Measurements from ENCODE around the gene UTS2R. TPM values are rescaled to one million over a fixed set of nuclear protein-coding genes. Genes with fewer than 3 reads are reported as not detected.

UTS2R gene
- total RNA-seq, 1 experiment from 2014 or later = not detected

DNA sequence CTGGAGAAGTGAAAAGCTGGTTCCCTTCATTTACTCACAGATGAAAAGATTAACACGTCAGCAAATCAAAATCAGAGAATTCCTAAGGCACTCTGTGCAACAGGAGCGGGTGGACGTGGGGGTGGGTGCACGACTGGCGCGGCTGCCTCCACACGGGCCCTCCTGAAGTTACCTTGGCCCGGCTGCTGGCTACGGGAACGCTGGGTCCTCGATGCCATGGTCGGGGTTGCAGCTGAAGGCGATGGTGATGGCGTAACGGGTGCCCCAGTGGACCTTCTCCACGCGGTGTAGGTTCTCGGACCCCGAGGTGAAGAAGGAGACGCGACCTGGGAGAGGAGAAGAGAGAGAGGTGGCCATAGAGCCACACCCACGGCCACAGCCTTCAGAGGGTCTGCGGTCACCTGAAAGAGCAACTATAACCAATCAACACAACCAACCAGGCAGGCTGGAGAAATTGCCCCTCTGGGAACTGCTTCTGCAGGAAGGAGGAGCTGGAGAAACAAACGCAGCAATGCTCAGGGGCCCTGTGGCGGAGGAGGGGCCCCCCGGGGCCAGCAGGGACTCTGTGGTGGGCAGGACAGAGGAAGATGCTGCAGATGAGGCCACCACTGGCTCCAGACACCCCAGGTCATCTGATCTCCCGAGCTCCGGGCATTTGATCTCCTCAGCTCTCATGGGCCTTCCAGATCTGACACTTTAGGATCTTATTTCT, 20.8 kb downstream of the UTS2R start:
- DNase-seq (ENCODE audit: low read depth, low spot score) = no peak
- in situ Hi-C loops (cut with HindIII; ENCODE audit: low pct_unique_long_range_greater_than_20kb, low sequenced_read_pairs) = no loop called here

DNA sequence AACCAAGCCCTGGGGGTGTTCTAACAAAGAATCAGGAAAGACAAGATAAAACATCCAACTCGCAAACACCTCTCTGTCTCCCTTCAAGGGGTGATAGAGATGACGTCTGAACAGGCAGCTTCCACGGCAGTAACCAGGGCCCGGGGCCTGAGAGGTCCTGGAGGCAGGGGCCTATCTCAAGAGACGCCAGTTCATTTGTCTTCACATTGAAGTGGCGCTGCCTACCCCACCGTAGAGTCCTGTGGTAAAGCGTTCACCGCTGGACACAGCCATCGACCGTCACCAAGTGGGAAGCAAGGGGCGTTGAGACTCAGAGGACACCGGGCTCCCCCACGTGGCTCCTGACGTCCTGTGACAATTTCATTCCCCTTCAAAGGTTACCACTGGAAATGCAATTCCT, 21.4 kb downstream of the UTS2R start:
- DNase-seq (ENCODE audit: low read depth, low spot score) = no peak
- in situ Hi-C loops (cut with HindIII; ENCODE audit: low pct_unique_long_range_greater_than_20kb, low sequenced_read_pairs) = no loop called here

DNA sequence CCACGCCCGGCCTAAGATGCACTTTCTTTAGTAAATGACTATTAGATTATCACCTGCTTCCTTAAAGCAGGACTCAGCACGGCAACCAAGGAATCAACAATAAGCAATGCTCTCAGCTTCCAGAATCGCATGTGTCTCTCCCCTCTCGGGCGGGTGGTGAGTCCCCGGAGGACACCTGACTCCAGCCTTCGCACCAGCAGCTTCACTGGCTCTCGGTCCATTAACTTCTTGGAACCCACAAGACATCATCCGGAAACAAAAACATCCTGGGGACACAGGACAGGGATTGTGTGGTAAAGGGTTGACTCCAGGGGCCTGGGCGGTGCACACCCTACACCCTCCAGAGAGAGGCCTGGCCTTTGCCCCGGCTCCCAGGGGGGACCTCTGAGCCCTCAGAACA, 22.7 kb downstream of the UTS2R start:
- DNase-seq (ENCODE audit: low read depth, low spot score) = no peak
- in situ Hi-C loops (cut with HindIII; ENCODE audit: low pct_unique_long_range_greater_than_20kb, low sequenced_read_pairs) = no loop called here

DNA sequence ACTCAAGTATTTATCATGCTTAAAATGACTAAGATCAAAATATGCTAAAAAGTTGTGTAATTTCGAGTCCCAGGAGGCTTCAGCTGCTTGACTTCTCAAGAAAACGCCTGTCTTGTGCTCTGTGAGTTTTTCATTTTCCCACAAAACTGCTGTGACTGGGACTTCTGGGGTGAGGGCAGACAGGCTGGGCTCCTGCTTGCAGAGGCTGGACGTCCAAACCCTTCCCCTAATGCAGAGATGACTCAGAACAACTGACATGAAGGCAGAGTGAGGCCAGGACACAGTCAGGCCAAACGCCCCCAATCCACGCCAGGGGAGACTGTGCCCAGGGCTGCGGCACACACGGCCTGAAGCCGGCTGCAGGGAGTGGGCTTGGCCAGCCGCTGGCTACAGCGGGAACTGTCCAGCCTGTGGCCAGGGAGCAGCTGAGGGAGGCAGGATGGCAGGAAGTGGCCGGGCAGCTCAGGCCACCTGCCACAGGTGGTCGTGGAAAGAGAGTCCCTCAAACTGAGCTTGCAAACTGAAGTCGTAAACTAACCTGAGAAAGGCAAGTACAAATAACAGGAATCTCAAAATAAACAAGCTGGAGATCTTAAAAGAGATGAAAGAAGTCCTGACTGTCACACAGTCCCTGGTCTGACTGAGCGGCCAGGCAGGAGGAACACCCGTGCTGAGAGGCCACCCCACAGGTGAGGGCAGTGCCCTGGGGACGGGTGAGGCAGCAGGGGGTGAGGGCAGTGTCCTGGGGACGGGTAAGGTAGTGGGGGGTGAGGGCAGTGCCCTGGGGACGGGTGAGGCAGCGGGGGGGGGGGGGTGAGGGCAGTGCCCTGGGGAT, 25.3 kb downstream of the UTS2R start:
- in situ Hi-C loops (cut with HindIII; ENCODE audit: low pct_unique_long_range_greater_than_20kb, low sequenced_read_pairs) = no loop called here
- no peak for DNase-seq (ENCODE audit: low read depth, low spot score)

DNA sequence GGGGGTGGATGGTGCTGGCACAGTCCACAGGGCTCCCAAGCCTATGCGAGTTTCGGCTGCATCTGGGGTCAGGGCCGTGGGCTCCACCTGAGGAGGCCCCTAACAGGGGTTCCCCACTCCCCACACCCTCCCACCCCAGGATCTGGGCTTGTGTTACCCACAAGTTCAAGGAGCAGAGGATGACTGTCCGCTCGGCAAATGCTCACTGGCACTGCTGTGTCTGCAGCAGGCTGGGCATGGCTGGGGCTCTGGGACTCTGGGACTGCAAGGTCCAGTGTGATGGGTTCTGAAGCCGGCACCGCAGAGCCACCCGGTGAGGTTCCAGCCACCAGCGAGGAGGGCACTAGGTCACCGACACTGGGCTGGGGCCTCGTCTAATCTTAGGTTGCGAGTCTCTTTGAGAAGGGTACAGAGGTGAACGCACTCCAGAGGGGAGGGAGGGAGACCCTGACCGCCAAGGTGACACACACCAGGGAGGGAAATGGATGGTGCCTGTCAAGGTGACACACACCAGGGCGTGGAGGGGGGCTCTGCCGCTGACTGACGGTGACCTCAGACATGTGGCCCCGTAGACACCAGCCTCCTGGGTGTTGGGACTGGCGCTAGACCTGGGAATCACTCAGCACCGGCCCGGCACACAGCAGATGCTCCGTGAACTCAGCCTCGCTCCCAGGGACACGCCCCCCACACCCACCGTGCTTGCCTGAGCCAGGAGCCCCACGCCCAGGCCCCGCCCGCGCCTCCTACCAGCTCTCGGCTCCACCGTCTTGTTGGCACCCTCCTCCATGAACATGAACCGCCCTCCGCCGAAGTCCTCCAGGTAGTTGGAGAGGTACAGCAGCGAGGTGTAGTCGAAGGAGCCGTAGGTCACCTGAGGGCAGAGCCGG, 26.1 kb downstream of the UTS2R start:
- in situ Hi-C loops (cut with HindIII; ENCODE audit: low pct_unique_long_range_greater_than_20kb, low sequenced_read_pairs) = no loop called here
- no peak for DNase-seq (ENCODE audit: low read depth, low spot score)

DNA sequence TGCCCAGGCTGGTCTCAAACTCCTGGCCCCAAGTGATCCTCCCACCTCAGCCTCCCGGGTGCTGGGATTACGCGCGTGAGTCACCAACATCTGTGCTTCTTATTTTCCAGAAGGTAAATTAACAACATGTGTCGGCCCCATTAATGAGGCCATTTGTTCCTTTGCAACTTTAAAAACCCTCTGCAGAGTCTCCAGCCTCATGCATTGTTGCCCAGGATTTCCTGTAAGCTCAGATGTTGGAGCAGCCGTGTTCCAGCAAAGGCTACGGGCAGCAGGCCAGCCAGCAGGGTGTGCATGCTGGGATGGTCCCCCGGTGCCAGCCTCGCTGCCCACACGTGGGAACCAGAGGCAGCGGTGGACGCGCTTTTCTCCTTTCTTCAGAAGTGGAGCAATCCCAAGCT, 27.5 kb downstream of the UTS2R start:
- DNase-seq (ENCODE audit: low read depth, low spot score) = no peak
- in situ Hi-C loops (cut with HindIII; ENCODE audit: low pct_unique_long_range_greater_than_20kb, low sequenced_read_pairs) = no loop called here

DNA sequence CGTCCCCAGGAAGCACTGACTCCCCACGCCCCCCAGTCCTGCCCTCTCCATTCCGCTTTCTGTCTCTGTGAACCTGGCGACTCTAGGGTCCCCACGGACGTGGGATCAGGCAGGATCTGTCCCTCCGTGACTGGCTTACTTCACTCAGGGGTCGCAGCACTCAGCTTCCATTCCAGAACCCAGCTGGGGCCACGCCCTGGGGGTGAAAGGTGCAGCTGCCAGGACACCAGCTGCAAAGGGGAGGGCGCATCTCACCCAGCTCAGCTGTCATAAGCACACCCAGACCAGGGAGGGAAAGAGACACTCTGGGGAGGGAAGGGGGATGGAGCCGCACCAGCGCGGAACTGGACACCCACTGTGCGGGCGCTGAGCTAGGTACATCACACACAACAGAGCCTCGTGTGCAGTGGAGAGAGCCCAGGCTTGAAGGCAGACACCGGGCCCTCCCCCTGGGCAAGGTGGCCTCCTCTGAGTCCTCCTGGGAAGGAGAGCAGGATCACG, 28.1 kb downstream of the UTS2R start:
- no peak for DNase-seq (ENCODE audit: low read depth, low spot score)
- in situ Hi-C loops (cut with HindIII; ENCODE audit: low pct_unique_long_range_greater_than_20kb, low sequenced_read_pairs) = no loop called here

DNA sequence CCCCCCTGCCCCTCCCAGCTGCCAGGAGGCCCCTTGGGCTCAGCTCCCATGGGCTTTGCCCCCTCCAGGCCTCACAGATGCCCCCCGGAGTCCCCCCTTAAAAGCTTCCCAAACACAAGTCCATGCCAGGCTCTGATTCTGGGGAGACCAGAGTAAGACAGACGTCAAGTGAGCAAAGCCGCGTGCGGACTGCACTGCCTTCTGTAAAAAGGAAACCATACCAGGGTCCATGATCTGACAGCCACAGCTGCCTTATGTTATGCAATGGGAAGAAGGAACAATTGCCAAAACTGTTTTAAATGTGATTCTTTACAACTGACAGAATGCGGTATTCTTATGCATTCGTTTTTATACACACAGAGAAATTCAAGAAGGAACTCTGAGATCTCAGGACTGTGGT, 28.6 kb downstream of the UTS2R start:
- in situ Hi-C loops (cut with HindIII; ENCODE audit: low pct_unique_long_range_greater_than_20kb, low sequenced_read_pairs) = no loop called here
- DNase-seq (ENCODE audit: low read depth, low spot score) = no peak

DNA sequence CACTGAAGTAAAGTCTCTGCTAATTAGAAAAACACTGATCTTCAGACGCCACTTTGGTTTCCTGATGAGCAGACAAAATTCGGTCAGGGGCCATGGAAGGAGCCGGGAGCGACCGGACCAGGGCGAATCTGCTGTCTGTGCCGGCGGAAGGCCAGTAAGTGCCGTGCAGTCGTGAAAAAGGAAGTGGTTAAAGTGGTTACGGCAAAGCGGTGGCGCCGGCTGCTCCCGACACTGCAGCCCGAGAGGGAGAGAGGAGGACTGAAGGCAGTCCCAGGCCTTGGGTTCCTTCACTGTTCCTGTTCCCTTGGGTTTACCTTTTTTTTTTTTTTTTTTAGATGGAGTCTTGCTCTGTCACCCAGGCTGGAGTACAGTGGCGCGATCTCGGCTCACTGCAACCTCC, 29.3 kb downstream of the UTS2R start:
- in situ Hi-C loops (cut with HindIII; ENCODE audit: low pct_unique_long_range_greater_than_20kb, low sequenced_read_pairs) = no loop called here
- DNase-seq (ENCODE audit: low read depth, low spot score) = no peak

DNA sequence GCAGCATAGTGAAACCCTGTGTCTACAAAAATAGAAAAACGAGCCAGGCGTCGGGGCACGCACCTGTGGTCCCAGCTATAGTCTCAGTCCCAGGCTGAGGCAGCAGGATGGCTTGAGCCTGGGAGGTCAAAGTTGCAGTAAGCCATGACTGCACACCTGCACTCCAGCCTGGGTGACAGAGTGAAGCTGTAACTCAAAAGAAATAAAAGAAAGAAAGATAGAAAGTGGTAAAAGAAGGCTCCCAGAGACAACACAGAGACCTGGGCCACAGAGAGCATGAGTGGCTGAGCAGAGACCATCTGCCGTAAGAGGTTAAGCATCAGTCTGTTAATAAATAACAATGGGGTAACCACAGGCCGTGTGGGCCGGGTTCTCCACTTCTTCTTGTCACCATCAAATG, 31.3 kb downstream of the UTS2R start:
- DNase-seq (ENCODE audit: low read depth, low spot score) = no peak
- in situ Hi-C loops (cut with HindIII; ENCODE audit: low pct_unique_long_range_greater_than_20kb, low sequenced_read_pairs) = no loop called here

DNA sequence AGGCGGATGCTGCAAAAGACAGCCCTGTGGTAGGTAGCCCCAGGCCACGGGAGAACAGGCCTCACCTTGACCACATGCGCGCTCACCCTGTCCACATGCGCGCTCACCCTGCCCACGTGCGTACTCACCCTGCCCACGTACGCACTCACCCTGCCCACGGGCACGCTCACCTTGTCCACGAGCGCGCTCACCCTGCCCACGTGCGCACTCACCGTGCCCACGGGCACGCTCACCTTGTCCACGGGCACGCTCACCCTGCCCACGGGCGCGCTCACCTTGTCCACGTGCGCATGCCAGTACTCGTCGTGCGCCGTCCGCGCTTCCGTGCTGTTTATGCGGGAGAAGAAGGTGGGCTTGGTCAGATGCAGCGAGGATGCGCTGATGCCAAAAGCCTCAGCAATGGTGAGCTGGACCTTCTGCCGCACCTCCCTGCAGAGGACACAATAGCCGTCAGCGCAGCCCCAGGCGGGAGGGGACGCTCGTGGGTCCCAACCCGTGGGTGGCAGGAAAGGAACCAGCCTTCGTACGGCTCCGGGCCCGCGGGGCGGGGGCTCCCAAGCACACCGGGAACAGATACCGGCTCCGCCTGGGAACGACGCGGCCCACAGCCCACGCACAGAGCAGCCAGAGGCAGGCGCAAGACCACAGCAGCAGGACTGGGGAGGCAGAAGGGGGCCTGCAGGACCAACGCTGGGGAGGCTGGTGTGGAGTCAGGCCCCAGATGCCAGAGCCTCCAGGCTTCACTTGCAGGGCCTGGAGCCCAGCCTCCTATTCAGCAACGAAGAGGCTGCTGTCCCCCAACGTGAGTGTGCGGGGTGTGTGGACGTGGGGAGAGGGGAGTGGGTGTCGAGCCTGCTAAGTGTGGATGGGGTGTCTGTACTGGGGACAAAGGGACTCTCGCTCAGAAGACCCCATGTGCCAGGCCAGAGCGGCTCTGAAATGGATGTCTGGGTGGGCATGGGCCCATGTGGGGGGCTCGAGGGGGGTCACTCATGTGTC, 32.4 kb downstream of the UTS2R start:
- in situ Hi-C loops (cut with HindIII; ENCODE audit: low pct_unique_long_range_greater_than_20kb, low sequenced_read_pairs) = no loop called here
- DNase-seq (ENCODE audit: low read depth, low spot score) = no peak

DNA sequence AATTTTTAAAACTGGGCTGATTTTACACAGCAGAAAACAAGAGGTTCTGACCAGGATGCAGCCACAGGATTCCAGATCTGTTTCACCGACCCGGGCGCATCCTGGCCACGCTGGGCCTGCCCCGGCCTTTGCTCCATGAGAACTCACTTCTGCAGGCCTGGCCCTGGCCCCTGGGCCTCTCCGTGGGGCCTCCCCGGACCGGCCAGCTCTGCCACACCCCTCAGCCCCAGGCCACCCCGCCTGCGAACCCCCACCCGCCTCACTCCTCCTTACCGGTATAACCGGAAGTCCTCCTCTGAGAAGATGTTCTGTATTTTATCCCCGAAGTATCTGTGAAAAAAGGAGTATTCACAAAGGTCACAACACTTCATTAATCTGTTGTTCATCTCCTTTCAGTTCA, 33.5 kb downstream of the UTS2R start:
- DNase-seq (ENCODE audit: low read depth, low spot score) = no peak
- in situ Hi-C loops (cut with HindIII; ENCODE audit: low pct_unique_long_range_greater_than_20kb, low sequenced_read_pairs) = no loop called here

DNA sequence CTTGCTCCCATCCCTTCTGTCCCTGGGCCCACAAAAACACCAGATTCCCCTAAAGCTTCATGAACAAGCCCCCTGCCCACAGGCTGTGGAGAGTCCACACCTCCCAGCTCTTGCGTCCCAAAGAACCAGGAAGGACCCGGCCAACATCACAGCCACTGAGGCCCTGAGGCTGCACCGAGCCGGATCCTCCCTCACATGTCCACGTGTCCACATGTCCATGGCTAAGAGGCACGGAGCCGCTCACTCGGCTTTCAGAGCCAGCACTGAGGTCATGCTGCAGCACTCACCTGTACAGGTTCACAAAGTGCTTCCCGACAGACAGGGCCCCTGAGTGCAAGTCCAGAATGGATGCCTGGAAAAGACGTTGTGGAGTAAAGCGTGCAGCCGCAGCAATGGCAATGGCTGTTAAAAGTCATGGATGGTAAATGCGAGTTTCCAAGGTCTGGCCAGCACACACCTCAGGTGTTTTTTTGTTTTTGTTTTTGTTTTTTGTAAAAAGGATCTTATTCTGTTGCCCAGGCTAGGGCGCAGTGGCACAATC, 34.6 kb downstream of the UTS2R start:
- no peak for DNase-seq (ENCODE audit: low read depth, low spot score)
- in situ Hi-C loops (cut with HindIII; ENCODE audit: low pct_unique_long_range_greater_than_20kb, low sequenced_read_pairs) = no loop called here

DNA sequence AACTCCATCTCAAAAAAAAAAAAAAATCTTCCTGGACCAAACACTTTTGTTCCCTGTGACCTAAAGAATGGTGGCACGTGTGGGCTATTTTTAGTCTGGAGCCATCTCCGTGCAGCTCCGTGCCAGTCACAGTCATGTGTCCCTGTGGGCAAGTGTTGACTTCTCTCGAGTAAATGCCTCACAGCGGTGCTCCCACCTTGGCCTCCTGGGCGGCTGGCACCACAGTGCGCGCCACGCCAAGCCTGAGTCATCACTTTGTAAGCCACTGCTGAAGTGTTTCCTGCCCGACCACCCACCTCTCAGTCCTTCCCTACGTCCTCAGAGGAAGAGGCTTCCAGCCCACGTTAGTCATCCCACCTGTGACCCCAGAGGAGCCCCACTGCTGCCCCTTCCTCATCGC, 35.7 kb downstream of the UTS2R start:
- in situ Hi-C loops (cut with HindIII; ENCODE audit: low pct_unique_long_range_greater_than_20kb, low sequenced_read_pairs) = no loop called here
- no peak for DNase-seq (ENCODE audit: low read depth, low spot score)

DNA sequence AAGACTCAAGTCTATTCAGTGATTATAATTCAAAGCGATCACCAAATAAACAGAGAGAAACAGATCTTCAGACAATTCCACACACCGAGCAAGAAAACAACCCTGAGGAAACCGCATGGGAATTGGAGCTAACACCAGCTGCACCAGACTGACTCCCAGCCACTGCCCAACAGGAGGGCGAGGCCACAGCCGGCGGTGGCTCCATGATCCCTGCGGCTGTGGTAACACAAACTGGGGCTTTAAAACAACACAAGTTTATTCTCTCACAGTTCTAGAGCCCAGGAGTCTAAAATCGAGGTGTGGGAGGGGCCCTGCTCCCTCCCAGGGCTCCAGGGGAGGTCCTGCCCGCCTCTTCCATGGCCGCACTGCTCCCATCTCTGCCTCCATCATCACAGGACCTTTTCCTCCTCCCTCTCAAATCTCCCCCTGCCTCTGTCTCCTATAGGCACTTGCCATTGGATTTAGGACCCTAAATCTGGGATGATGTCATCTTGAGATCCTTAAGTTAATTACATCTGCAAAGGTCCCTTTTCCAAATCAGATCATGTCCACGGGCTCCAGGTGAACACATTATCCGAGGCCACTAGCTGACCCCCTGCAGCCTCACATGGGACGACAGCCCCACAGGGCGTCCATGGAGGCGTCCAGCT, 36.8 kb downstream of the UTS2R start:
- in situ Hi-C loops (cut with HindIII; ENCODE audit: low pct_unique_long_range_greater_than_20kb, low sequenced_read_pairs) = no loop called here
- DNase-seq (ENCODE audit: low read depth, low spot score) = no peak

DNA sequence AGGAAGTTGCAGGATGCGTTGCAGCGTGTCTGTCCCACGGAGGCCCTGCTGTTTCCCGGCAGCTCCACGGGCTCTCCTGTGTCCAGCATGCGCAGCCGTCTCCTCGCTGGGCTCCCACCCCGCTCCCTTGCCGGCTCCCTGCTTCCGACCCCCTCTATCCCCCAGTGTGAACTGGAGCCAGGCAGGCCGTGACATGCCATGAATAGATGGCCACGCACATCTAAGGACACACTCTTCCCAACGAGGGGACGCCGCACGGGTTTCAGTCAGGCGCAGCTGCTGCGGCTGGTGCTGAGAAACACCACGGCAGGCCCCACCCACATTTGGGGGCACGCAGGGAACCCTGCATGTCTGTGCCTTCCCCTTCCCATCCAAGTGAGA, 37.4 kb downstream of the UTS2R start:
- no peak for DNase-seq (ENCODE audit: low read depth, low spot score)
- in situ Hi-C loops (cut with HindIII; ENCODE audit: low pct_unique_long_range_greater_than_20kb, low sequenced_read_pairs) = no loop called here

All from SK-MEL-5 (cell line).